ENCODE data around the gene CRBN. TPM values are rescaled to one million over a fixed set of nuclear protein-coding genes. Genes with fewer than 3 reads are reported as not detected.

The CRBN gene
- polyA plus RNA-seq, 1 of the 3 experiments (the other 2 are of a cell fraction): 17.5 TPM

DNA sequence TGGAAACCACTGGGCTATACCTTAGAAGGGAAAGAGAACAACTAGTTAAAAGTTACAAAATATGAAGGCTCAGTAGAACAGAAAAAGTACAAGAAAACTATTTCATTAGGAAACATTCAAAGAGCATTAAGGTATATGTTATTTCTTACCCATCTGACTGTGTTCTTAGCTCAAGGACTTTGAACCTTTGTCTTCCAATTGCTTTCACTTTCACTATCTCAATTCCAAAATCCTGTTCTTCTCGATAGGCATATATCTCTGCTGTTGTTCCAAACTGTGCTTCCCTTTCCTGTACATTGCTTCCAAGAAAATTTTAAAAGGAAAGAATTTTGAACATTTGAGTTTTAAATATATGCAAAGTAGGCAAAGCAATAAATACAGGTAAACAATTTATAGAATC is 6.9 kb downstream of the CRBN start (continued):
- TF ChIP-seq, protein P1, sequence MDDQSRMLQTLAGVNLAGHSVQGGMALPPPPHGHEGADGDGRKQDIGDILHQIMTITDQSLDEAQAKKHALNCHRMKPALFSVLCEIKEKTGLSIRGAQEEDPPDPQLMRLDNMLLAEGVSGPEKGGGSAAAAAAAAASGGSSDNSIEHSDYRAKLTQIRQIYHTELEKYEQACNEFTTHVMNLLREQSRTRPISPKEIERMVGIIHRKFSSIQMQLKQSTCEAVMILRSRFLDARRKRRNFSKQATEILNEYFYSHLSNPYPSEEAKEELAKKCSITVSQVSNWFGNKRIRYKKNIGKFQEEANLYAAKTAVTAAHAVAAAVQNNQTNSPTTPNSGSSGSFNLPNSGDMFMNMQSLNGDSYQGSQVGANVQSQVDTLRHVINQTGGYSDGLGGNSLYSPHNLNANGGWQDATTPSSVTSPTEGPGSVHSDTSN (IDR thresholded peaks at IDR 0.05): no peak
- TF ChIP-seq FOXJ3 (CRISPR knock-in tag; IDR thresholded peaks at IDR 0.05): no peak
- TF ChIP-seq JUND (IDR thresholded peaks at IDR 0.05): no peak
- no peak for TF ChIP-seq SMC3 (IDR thresholded peaks at IDR 0.05; ENCODE audit: low read depth, low read length)

DNA sequence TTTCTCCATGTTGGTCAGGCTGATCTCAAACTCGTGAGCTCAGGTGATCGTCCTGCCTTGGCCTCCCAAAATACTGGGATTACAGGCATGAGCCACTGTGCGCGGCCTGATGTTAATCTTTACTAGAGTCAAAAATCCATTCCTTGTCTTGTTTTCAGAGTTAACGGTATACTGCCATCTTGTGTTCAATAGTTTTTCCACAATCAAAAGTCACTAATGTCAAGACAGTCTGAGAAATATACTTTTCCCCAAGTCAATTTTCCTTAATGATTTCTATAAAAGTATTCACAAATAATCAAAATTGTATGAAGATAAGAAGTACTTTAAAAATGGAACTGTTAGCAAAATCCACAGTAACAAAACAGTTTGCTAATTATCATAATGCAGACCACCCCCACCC is 8.5 kb downstream of the CRBN start:
- H3K9me2 ChIP-seq: no peaks in the 10 kb centered on the region
- no peaks in the 10 kb centered on the region for H3K4me1 ChIP-seq (ENCODE audit: control insufficient read depth in 1 of 2, insufficient read depth in 2 of 2, low read depth in 1 of 2, low read length in 1 of 2)
- H3K4me2 ChIP-seq: no peak overlapping the region
- H4K20me1 ChIP-seq (ENCODE audit: insufficient read depth): no peaks in the 10 kb centered on the region; the same call in 1 of the 2 replicates
- peak; percentile 15 for DNase-seq
- CTCF ChIA-PET: interaction anchor here (1.0 to 2.3 kb wide), 3 partner anchors 8 to 404 kb away, joined by 3 to 11 read pairs (median 3); partner anchors contain the start of gene CRBN
- no peaks in the 10 kb centered on the region for H3K9me3 ChIP-seq
- H2AFZ ChIP-seq (ENCODE audit: low read depth): no peak overlapping the region
- POLR2A ChIA-PET: no interaction called here
- no peaks in the 10 kb centered on the region for H3F3A ChIP-seq (replicated peaks; ENCODE audit: insufficient read depth)
- WGBS (ENCODE audit: low lambda C conversion rate): 73% methylated on average over 5 of the region's 5 CpGs
- H3K36me3 ChIP-seq (replicated peaks in 1 of 2; ENCODE audit: control insufficient read depth in 1 of 2, insufficient read depth in 2 of 2, low read length in 1 of 2): peaks cover 63 to 82% of the 10 kb centered on the region in 2 experiments
- no peak overlapping the region for H3K4me3 ChIP-seq (ENCODE audit: low read depth in 2 of 2, low read length in 1 of 2)
- H3K9ac ChIP-seq: no peak overlapping the region
- H3K27me3 ChIP-seq (ENCODE audit: insufficient read depth): no peaks in the 10 kb centered on the region
- no peak overlapping the region for H3K27ac ChIP-seq (ENCODE audit: low read depth in 2 of 2, low read length in 1 of 2)
- peaks cover 9% of the 10 kb centered on the region for H3K79me2 ChIP-seq (ENCODE audit: insufficient read depth)
- TF ChIP-seq, protein P2, sequence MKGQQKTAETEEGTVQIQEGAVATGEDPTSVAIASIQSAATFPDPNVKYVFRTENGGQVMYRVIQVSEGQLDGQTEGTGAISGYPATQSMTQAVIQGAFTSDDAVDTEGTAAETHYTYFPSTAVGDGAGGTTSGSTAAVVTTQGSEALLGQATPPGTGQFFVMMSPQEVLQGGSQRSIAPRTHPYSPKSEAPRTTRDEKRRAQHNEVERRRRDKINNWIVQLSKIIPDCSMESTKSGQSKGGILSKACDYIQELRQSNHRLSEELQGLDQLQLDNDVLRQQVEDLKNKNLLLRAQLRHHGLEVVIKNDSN (IDR thresholded peaks at IDR 0.05; ENCODE audit: borderline replicate concordance, low read depth): no peak
- TF ChIP-seq, protein P3, sequence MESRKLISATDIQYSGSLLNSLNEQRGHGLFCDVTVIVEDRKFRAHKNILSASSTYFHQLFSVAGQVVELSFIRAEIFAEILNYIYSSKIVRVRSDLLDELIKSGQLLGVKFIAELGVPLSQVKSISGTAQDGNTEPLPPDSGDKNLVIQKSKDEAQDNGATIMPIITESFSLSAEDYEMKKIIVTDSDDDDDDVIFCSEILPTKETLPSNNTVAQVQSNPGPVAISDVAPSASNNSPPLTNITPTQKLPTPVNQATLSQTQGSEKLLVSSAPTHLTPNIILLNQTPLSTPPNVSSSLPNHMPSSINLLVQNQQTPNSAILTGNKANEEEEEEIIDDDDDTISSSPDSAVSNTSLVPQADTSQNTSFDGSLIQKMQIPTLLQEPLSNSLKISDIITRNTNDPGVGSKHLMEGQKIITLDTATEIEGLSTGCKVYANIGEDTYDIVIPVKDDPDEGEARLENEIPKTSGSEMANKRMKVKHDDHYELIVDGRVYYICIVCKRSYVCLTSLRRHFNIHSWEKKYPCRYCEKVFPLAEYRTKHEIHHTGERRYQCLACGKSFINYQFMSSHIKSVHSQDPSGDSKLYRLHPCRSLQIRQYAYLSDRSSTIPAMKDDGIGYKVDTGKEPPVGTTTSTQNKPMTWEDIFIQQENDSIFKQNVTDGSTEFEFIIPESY (IDR thresholded peaks at IDR 0.05; ENCODE audit: borderline replicate concordance, low read depth): no peak
- TF ChIP-seq JUND (IDR thresholded peaks at IDR 0.05): no peak
- no peak for TF ChIP-seq FOXM1 (IDR thresholded peaks at IDR 0.05; ENCODE audit: low read depth)
- TF ChIP-seq, protein P4, sequence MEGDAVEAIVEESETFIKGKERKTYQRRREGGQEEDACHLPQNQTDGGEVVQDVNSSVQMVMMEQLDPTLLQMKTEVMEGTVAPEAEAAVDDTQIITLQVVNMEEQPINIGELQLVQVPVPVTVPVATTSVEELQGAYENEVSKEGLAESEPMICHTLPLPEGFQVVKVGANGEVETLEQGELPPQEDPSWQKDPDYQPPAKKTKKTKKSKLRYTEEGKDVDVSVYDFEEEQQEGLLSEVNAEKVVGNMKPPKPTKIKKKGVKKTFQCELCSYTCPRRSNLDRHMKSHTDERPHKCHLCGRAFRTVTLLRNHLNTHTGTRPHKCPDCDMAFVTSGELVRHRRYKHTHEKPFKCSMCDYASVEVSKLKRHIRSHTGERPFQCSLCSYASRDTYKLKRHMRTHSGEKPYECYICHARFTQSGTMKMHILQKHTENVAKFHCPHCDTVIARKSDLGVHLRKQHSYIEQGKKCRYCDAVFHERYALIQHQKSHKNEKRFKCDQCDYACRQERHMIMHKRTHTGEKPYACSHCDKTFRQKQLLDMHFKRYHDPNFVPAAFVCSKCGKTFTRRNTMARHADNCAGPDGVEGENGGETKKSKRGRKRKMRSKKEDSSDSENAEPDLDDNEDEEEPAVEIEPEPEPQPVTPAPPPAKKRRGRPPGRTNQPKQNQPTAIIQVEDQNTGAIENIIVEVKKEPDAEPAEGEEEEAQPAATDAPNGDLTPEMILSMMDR (IDR thresholded peaks at IDR 0.05): peak; percentile 63
- no peak for TF ChIP-seq RCOR1 (IDR thresholded peaks at IDR 0.05; ENCODE audit: low read length)
- TF ChIP-seq, protein P5, sequence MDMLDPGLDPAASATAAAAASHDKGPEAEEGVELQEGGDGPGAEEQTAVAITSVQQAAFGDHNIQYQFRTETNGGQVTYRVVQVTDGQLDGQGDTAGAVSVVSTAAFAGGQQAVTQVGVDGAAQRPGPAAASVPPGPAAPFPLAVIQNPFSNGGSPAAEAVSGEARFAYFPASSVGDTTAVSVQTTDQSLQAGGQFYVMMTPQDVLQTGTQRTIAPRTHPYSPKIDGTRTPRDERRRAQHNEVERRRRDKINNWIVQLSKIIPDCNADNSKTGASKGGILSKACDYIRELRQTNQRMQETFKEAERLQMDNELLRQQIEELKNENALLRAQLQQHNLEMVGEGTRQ (IDR thresholded peaks at IDR 0.05; ENCODE audit: borderline replicate concordance, low read depth, low read length): no peak
- TF ChIP-seq TAF1 (IDR thresholded peaks at IDR 0.05; ENCODE audit: borderline replicate concordance, low read depth, low read length): no peak
- TF ChIP-seq RAD21 (IDR thresholded peaks at IDR 0.05; ENCODE audit: low read length): peak; percentile 47
- no peak for TF ChIP-seq FOSL2 (IDR thresholded peaks at IDR 0.05; ENCODE audit: borderline replicate concordance, low read depth)
- no peak for TF ChIP-seq GATA2 (CRISPR knock-in tag; IDR thresholded peaks at IDR 0.05)
- TF ChIP-seq TEAD4 (IDR thresholded peaks at IDR 0.05; ENCODE audit: borderline replicate concordance, insufficient read depth): no peak
- 0 out of 2 replicates have a peak, but pooled peaks have one; percentile 9 for TF ChIP-seq SMC3 (IDR thresholded peaks at IDR 0.05; ENCODE audit: low read depth, low read length)
- TF ChIP-seq GABPA (IDR thresholded peaks at IDR 0.05; ENCODE audit: low read depth): no peak
- TF ChIP-seq, protein P6, sequence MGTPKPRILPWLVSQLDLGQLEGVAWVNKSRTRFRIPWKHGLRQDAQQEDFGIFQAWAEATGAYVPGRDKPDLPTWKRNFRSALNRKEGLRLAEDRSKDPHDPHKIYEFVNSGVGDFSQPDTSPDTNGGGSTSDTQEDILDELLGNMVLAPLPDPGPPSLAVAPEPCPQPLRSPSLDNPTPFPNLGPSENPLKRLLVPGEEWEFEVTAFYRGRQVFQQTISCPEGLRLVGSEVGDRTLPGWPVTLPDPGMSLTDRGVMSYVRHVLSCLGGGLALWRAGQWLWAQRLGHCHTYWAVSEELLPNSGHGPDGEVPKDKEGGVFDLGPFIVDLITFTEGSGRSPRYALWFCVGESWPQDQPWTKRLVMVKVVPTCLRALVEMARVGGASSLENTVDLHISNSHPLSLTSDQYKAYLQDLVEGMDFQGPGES (IDR thresholded peaks at IDR 0.05; ENCODE audit: low read depth, low read length): no peak
- TF ChIP-seq NRF1 (IDR thresholded peaks at IDR 0.05; ENCODE audit: low read depth, low read length): no peak
- TF ChIP-seq MXI1 (IDR thresholded peaks at IDR 0.05; ENCODE audit: low read depth, low read length): no peak
